ENCODE measurements around the gene MICAL3. TPM values are rescaled to one million over a fixed set of nuclear protein-coding genes. Genes with fewer than 3 reads are reported as not detected.

The MICAL3 gene
- polyA plus RNA-seq, 3 donors = 0.23 to 0.84 TPM; not detected in 1

- TF ChIP-seq, protein P1, sequence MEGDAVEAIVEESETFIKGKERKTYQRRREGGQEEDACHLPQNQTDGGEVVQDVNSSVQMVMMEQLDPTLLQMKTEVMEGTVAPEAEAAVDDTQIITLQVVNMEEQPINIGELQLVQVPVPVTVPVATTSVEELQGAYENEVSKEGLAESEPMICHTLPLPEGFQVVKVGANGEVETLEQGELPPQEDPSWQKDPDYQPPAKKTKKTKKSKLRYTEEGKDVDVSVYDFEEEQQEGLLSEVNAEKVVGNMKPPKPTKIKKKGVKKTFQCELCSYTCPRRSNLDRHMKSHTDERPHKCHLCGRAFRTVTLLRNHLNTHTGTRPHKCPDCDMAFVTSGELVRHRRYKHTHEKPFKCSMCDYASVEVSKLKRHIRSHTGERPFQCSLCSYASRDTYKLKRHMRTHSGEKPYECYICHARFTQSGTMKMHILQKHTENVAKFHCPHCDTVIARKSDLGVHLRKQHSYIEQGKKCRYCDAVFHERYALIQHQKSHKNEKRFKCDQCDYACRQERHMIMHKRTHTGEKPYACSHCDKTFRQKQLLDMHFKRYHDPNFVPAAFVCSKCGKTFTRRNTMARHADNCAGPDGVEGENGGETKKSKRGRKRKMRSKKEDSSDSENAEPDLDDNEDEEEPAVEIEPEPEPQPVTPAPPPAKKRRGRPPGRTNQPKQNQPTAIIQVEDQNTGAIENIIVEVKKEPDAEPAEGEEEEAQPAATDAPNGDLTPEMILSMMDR (IDR thresholded peaks at IDR 0.05) = no peak
- peaks cover 0 to 1% (median 0%) of the 10 kb centered on the region in 3 donors for H3K27me3 Mint-ChIP-seq (ENCODE audit: low read depth in 3 of 3)
- no peak overlapping the region for H3K27ac Mint-ChIP-seq
- peaks cover 0 to 2% of the 10 kb centered on the region in 2 donors for H3K36me3 Mint-ChIP-seq
- Histone ChIP-seq H3K79me2 (ENCODE audit: insufficient read depth, low read length) (no peaks in the 10 kb centered on the region), H2AFZ (ENCODE audit: insufficient read depth, low read depth, low read length, poor library complexity, severe bottlenecking) (no peak overlapping the region), H3K4me2 (replicated peaks; ENCODE audit: extremely low read depth, low read length, poor library complexity, severe bottlenecking) (no peak overlapping the region), H3K4me1 (ENCODE audit: control insufficient read depth in 1 of 2, insufficient read depth in 2 of 2, low read length in 2 of 2) (no peaks in the 10 kb centered on the region), H3K27me3 (ENCODE audit: control insufficient read depth in 2 of 2, insufficient read depth in 2 of 2, low read length in 2 of 2) (no peaks in the 10 kb centered on the region), H4K20me1 (ENCODE audit: insufficient read depth, low read length) (no peaks in the 10 kb centered on the region), H3K4me3 (replicated peaks in 1 of 3; ENCODE audit: low read depth in 2 of 3, low read length in 3 of 3) (no peak overlapping the region), H3K27ac (ENCODE audit: low read depth in 1 of 2, low read length in 2 of 2) (no peak overlapping the region), H3K36me3 (replicated peaks in 1 of 2; ENCODE audit: control insufficient read depth in 1 of 2, insufficient read depth in 2 of 2, low read length in 2 of 2) (no peaks in the 10 kb centered on the region), H3K9me3 (replicated peaks in 1 of 2; ENCODE audit: control insufficient read depth in 1 of 2, insufficient read depth in 1 of 2, low read length in 2 of 2) (no peaks in the 10 kb centered on the region), H3K9ac (ENCODE audit: insufficient read depth, low read length, poor library complexity, severe bottlenecking) (no peak overlapping the region)
- 97% methylated on average over 17 of the region's 17 CpGs for WGBS (ENCODE audit: insufficient coverage)
- H3K4me3 Mint-ChIP-seq = no peak overlapping the region
- intact Hi-C loops (cut with micrococcal nuclease) = no loop called here
- no peaks in the 10 kb centered on the region for H3K4me1 Mint-ChIP-seq
- DNase-seq = no peak
- H3K9me3 Mint-ChIP-seq = no peaks in the 10 kb centered on the region
These were observed 144.3 kb downstream of the MICAL3 start for GRCh38 chr22:17880020-17880419.

- H3K4me3 Mint-ChIP-seq = no peak overlapping the region
- H3K4me2 ChIP-seq (replicated peaks; ENCODE audit: extremely low read depth, low read length, poor library complexity, severe bottlenecking) = no peak overlapping the region
- no peaks in the 10 kb centered on the region for H3K79me2 ChIP-seq (ENCODE audit: insufficient read depth, low read length)
- H3K9me3 Mint-ChIP-seq = no peaks in the 10 kb centered on the region
- TF ChIP-seq, protein P1 (IDR thresholded peaks at IDR 0.05) = no peak
- no peak overlapping the region for H3K9ac ChIP-seq (ENCODE audit: insufficient read depth, low read length, poor library complexity, severe bottlenecking)
- H3K27me3 ChIP-seq (ENCODE audit: control insufficient read depth in 2 of 2, insufficient read depth in 2 of 2, low read length in 2 of 2) = no peaks in the 10 kb centered on the region
- H3K27me3 Mint-ChIP-seq (ENCODE audit: low read depth in 3 of 3) = peaks cover 0 to 1% (median 0%) of the 10 kb centered on the region in 3 donors
- H3K4me1 ChIP-seq (ENCODE audit: control insufficient read depth in 1 of 2, insufficient read depth in 2 of 2, low read length in 2 of 2) = no peaks in the 10 kb centered on the region
- intact Hi-C loops (cut with micrococcal nuclease) = no loop called here
- no peak for DNase-seq
- 81% methylated on average over 6 of the region's 7 CpGs for WGBS (ENCODE audit: insufficient coverage)
- H3K36me3 ChIP-seq (replicated peaks in 1 of 2; ENCODE audit: control insufficient read depth in 1 of 2, insufficient read depth in 2 of 2, low read length in 2 of 2) = no peaks in the 10 kb centered on the region
- H4K20me1 ChIP-seq (ENCODE audit: insufficient read depth, low read length) = no peaks in the 10 kb centered on the region
- peaks cover 0 to 2% of the 10 kb centered on the region in 2 donors for H3K36me3 Mint-ChIP-seq
- no peaks in the 10 kb centered on the region for H3K4me1 Mint-ChIP-seq
- H2AFZ ChIP-seq (ENCODE audit: insufficient read depth, low read depth, low read length, poor library complexity, severe bottlenecking) = no peak overlapping the region
- no peak overlapping the region for H3K4me3 ChIP-seq (replicated peaks in 1 of 3; ENCODE audit: low read depth in 2 of 3, low read length in 3 of 3)
- H3K27ac ChIP-seq (ENCODE audit: low read depth in 1 of 2, low read length in 2 of 2) = no peak overlapping the region
- H3K9me3 ChIP-seq (replicated peaks in 1 of 2; ENCODE audit: control insufficient read depth in 1 of 2, insufficient read depth in 1 of 2, low read length in 2 of 2) = no peaks in the 10 kb centered on the region
- H3K27ac Mint-ChIP-seq = no peak overlapping the region
These were observed 145.4 kb downstream of the MICAL3 start for GRCh38 chr22:17878941-17879340.

Measured in CD14-positive monocyte (primary cell).